ENCODE results near the gene GLRX3.
"Not testable (repeated sequence)": the region's sequence is repeated elsewhere in the genome, so short reads cannot be mapped to it uniquely, and the experiment has no call there.

The GLRX3 gene

GRCh38 chr10:130190737-130191115, 54.5 kb downstream of the GLRX3 start:
- no peak for DNase-seq

GRCh38 chr10:130191380-130191779, 55.2 kb downstream of the GLRX3 start:
- no peak for DNase-seq

- no peak for DNase-seq
These were observed 56.2 kb downstream of the GLRX3 start for GRCh38 chr10:130192276-130192848.

GRCh38 chr10:130193033-130193432, 56.8 kb downstream of the GLRX3 start:
- no peak for DNase-seq

- DNase-seq = no peak
These were observed 57.5 kb downstream of the GLRX3 start for GRCh38 chr10:130193493-130194193.

GRCh38 chr10:130194194-130194990, 58.2 kb downstream of the GLRX3 start:
- no peak for DNase-seq

- no peak for DNase-seq
These were observed 58.9 kb downstream of the GLRX3 start for GRCh38 chr10:130194991-130195645.

- no peak for DNase-seq
These were observed 59.6 kb downstream of the GLRX3 start for GRCh38 chr10:130195746-130196294.

GRCh38 chr10:130196511-130197487, 60.6 kb downstream of the GLRX3 start:
- DNase-seq = no peak

GRCh38 chr10:130198651-130199050, 62.5 kb downstream of the GLRX3 start:
- no peak for DNase-seq

- no peak for DNase-seq
These were observed 64.2 kb downstream of the GLRX3 start for GRCh38 chr10:130200179-130201042.

GRCh38 chr10:130201043-130201380, 64.8 kb downstream of the GLRX3 start:
- no peak for DNase-seq

GRCh38 chr10:130202150-130202549, 66.0 kb downstream of the GLRX3 start:
- DNase-seq = not testable (repeated sequence)

GRCh38 chr10:130202984-130203621, 66.9 kb downstream of the GLRX3 start:
- no peak for DNase-seq

- no peak for DNase-seq
These were observed 67.4 kb downstream of the GLRX3 start for GRCh38 chr10:130203626-130204025.

- no peak for DNase-seq
These were observed 70.1 kb downstream of the GLRX3 start for GRCh38 chr10:130206216-130206737.

GRCh38 chr10:130207205-130207604, 71.0 kb downstream of the GLRX3 start:
- no peak for DNase-seq

GRCh38 chr10:130208807-130209206, 72.6 kb downstream of the GLRX3 start:
- DNase-seq = no peak

- DNase-seq = no peak
These were observed 76.6 kb downstream of the GLRX3 start for GRCh38 chr10:130212746-130213145.

Measured in amniotic stem cell (primary cell).